ENCODE measurements around the gene GOLGA7B. TPM values are rescaled to one million over a fixed set of nuclear protein-coding genes. Genes with fewer than 3 reads are reported as not detected.

GOLGA7B gene
- total and polyA plus RNA-seq, 2 donors (not counting 3 experiments of a cell fraction or from before 2014, with no cell fraction given), result 0.03 TPM; not detected in 1

DNA sequence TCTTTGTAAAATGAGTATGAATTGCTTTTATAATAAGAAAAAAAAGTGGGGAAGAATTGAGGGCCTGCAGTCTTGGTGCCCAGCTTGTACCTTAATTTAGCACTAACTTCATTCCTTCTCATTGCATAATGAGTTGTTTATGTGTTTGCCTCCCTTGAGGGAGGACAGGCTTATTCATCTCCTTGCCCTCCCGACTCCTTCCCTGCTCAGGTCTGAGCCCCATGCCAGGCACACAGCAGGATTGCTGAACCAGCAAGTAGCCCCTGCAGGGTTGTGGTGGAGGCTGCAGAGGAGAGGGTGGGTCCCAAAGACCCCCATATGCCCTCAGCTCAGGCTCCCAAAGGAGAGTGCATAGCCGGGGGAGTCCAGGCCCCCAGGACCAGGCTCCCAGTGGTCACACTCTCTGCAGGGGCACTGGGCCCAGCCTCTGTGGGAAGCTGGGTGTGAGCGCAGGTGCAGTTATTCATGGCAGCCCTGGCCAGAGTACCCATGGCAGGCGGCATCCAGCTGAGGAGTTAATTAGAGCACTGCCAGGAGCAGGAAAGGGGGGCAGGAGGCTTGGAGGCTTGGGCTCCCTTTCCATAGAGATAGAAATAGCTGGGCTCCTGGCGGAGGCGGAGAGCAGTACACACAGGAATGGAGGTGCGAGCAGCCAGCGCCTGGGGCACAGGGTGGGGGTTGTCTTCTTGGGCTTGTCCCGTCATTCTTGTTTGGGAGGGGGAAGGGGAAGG lies 28.2 kb upstream of the GOLGA7B start:
- dilution Hi-C loops (cut with MboI; ENCODE audit: extremely low pct_ligation_motif_present, low sequenced_read_pairs), result no loop called here
- Histone ChIP-seq H3K27ac (ENCODE audit: insufficient read depth, low read depth, low read length) (no peak overlapping the region), H3K4me2 (ENCODE audit: insufficient read depth, low read length) (no peak overlapping the region), H3K4me1 (ENCODE audit: control insufficient read depth, extremely low read depth, insufficient read depth, low read length) (no peaks in the 10 kb centered on the region), H3K9ac (replicated peaks; ENCODE audit: extremely low read depth, insufficient read depth, low read length) (no peak overlapping the region), H3K9me1 (replicated peaks; ENCODE audit: control insufficient read depth, extremely low read depth, insufficient read depth, low read length) (no peaks in the 10 kb centered on the region), H2AFZ (ENCODE audit: low read depth, low read length) (no peak overlapping the region), H3K4me3 (replicated peaks in 1 of 3; ENCODE audit: insufficient read depth in 1 of 3, low read depth in 1 of 3, low read length in 3 of 3) (no peak overlapping the region), H3K79me2 (ENCODE audit: control insufficient read depth, insufficient read depth, low read length) (no peaks in the 10 kb centered on the region), H3K27me3 (ENCODE audit: control insufficient read depth in 2 of 2, insufficient read depth in 2 of 2, low read length in 2 of 2) (no peaks in the 10 kb centered on the region), H3K9me3 (replicated peaks; ENCODE audit: control insufficient read depth, insufficient read depth, low read length) (no peaks in the 10 kb centered on the region), H4K20me1 (replicated peaks; ENCODE audit: control insufficient read depth, extremely low read depth, insufficient read depth, low read length) (no peaks in the 10 kb centered on the region), H3K36me3 (ENCODE audit: control insufficient read depth in 2 of 2, extremely low read depth in 1 of 2, insufficient read depth in 2 of 2, low read length in 2 of 2) (no peaks in the 10 kb centered on the region)
- CTCF ChIA-PET, result no interaction called here
- no peak for FAIRE-seq
- POLR2A ChIA-PET, result no interaction called here
- no TSS peak for BruUV-seq (replicated peaks)
- DNase-seq (ENCODE audit: low read depth, low spot score), result no peak
- TF ChIP-seq POLR2A (IDR thresholded peaks at IDR 0.05; ENCODE audit: low read depth, low read length), result no peak
- no peak for TF ChIP-seq EZH2 (IDR thresholded peaks at IDR 0.05; ENCODE audit: borderline replicate concordance, low read depth, low read length, severe bottlenecking)
- TF ChIP-seq, protein P1, sequence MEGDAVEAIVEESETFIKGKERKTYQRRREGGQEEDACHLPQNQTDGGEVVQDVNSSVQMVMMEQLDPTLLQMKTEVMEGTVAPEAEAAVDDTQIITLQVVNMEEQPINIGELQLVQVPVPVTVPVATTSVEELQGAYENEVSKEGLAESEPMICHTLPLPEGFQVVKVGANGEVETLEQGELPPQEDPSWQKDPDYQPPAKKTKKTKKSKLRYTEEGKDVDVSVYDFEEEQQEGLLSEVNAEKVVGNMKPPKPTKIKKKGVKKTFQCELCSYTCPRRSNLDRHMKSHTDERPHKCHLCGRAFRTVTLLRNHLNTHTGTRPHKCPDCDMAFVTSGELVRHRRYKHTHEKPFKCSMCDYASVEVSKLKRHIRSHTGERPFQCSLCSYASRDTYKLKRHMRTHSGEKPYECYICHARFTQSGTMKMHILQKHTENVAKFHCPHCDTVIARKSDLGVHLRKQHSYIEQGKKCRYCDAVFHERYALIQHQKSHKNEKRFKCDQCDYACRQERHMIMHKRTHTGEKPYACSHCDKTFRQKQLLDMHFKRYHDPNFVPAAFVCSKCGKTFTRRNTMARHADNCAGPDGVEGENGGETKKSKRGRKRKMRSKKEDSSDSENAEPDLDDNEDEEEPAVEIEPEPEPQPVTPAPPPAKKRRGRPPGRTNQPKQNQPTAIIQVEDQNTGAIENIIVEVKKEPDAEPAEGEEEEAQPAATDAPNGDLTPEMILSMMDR (IDR thresholded peaks at IDR 0.05; ENCODE audit: extremely low read depth in 1 of 2, insufficient read depth in 1 of 2, low read depth in 1 of 2, low read length in 2 of 2), result no peak
- no peak for TF ChIP-seq POLR2AphosphoS5 (IDR thresholded peaks at IDR 0.05; ENCODE audit: insufficient read depth, low read depth, low read length)
- TF ChIP-seq FOS (IDR thresholded peaks at IDR 0.05; ENCODE audit: borderline replicate concordance, insufficient read depth, low read length), result no peak
- TF ChIP-seq JUN (IDR thresholded peaks at IDR 0.05; ENCODE audit: borderline replicate concordance, insufficient read depth, insufficient read length, low read depth), result no peak
- TF ChIP-seq MAX (IDR thresholded peaks at IDR 0.05; ENCODE audit: insufficient read depth, insufficient read length), result no peak
- TF ChIP-seq MYC (IDR thresholded peaks at IDR 0.05; ENCODE audit: low read depth, low read length), result no peak
- TF ChIP-seq GATA2 (IDR thresholded peaks at IDR 0.05; ENCODE audit: insufficient read depth, insufficient read length, low read depth, low read length), result no peak
- intact Hi-C loops (cut with micrococcal nuclease), result no loop called here
